Subcutaneous adipose tissue (tissue), 4 donors: ENCODE data around the gene ZNF527. TPM values are rescaled to one million over a fixed set of nuclear protein-coding genes. Genes with fewer than 3 reads are reported as not detected.

Experiments used
- total RNA-seq, 4 donors: library from RNA; depleted of rRNA; stranded (reverse); fragments of >200 nt; gene quantifications; one replicate each; pipeline ENCODE4 v1.1.0, GENCODE V29; 2016
- TF ChIP-seq, protein P1 (sequence below): fragments of 450-650 bp; IDR thresholded peaks from one replicate; pipeline ENCODE4 v1.5.1; 2016; ENCODE audit warnings: low read depth, mild to moderate bottlenecking, control low read depth, antibody characterized with exemption, moderate library complexity

Gene ZNF527
- total RNA-seq, 4 donors from 2014 or later = 4.2 to 6.3 (median 5.3) TPM

DNA sequence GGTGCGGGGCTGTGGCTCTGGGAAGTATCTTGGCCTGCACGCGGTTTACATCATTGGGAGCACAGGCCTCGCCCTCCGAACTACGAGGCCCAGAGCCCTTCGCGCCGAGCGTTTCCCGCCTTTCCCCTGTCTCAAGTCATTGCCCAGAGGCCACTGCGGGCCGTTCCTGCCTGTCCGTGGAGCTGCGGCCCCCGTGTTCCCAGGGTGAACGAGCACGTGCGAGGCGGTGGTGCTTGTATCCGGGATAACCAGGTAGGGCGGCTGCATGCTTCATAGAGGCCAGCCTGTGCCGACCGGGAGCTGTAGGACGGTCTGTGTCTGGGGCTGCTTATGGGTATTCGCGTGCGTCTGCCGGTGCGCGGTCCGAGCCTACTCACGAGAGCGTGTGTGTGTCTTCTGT is 32.5 kb downstream of the ZNF527 start:
- TF ChIP-seq, protein P1, sequence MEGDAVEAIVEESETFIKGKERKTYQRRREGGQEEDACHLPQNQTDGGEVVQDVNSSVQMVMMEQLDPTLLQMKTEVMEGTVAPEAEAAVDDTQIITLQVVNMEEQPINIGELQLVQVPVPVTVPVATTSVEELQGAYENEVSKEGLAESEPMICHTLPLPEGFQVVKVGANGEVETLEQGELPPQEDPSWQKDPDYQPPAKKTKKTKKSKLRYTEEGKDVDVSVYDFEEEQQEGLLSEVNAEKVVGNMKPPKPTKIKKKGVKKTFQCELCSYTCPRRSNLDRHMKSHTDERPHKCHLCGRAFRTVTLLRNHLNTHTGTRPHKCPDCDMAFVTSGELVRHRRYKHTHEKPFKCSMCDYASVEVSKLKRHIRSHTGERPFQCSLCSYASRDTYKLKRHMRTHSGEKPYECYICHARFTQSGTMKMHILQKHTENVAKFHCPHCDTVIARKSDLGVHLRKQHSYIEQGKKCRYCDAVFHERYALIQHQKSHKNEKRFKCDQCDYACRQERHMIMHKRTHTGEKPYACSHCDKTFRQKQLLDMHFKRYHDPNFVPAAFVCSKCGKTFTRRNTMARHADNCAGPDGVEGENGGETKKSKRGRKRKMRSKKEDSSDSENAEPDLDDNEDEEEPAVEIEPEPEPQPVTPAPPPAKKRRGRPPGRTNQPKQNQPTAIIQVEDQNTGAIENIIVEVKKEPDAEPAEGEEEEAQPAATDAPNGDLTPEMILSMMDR = no peak

DNA sequence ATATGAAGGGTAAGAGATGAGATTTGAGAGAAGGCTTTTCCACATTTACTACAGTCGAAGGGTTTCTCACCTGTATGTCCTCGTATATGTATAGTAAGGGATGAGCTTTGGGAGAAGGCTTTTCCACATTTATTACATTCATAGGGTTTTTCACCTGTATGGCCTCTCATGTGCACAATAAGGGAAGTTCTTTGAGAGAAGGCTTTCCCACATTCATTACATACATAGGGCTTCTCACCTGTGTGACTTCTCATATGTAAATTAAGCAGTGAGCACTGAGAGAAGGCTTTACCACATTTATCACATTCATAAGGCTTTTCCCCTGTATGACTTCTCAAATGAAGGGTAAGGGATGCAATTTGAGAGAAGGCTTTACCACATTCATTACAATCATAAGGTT is 41.8 kb downstream of the ZNF527 start:
- TF ChIP-seq, protein P1 = no peak

DNA sequence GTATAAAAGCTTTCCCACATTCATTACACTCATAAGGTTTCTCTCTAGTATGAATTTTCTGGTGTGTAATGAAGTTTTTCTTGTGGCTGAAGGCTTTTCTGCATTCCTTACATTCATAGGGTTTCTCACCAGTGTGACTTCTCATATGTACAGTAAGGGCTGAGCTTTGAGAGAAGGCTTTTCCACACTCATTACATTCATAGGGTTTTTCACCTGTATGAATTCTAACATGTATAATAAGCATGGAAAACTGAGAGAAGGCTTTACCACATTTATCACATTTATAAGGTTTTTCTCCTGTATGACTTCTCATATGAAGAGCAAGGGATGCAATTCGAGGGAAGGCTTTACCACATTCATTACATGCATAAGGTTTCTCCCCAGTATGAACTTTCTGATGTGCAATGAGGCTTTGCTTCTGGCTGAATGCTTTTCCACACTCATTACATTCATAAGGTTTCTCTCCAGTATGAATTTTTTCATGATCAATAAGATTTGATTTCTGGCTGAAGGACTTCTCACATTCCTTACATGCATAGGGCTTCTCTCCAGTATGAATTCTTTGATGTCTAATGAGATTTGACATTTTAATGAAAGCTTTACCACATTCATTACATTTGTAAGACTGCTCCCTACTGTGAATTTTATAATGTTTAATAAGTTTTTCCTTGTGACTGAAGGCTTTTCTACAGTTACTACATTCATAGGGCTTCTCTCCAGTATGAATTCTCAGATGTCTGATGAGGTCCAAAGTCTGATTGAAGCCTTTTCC is 42.6 kb downstream of the ZNF527 start:
- TF ChIP-seq, protein P1 = no peak

Other genes starting within 250 kb of the ZNF527 start
- 10 to 100 TPM in 2 of 4 donors, 1 to 10 TPM in 2; 1.9 to 14.8 (median 8.5) TPM for gene ZNF585A, start 198.4 kb upstream of the ZNF527 start, total RNA-seq
- gene ZNF585B, start 160.6 kb upstream of the ZNF527 start, total RNA-seq = 10 to 100 TPM; 11.6 to 17.5 (median 14.9) TPM
- 10 to 100 TPM in 1 of 4 donors, 1 to 10 TPM in 3; 6.8 to 10.7 (median 8.3) TPM for gene ZNF383, start 152.9 kb upstream of the ZNF527 start, total RNA-seq
- gene ZNF569, start 96.3 kb downstream of the ZNF527 start, total RNA-seq = 10 to 100 TPM in 1 of 4 donors, 1 to 10 TPM in 3; 4.7 to 13.9 (median 8.0) TPM
- 10 to 100 TPM in 1 of 4 donors, 1 to 10 TPM in 3; 6.4 to 13.2 (median 7.7) TPM for gene ZNF570, start 98.3 kb downstream of the ZNF527 start, total RNA-seq
- gene ZNF793, start 135.8 kb downstream of the ZNF527 start, total RNA-seq = 1 to 10 TPM in 2 of 4 donors, under 1 TPM in 2; 0.16 to 2.8 (median 1.1) TPM
- 1 to 10 TPM; 3.2 to 5.8 (median 4.1) TPM for gene ZNF571, start 223.7 kb downstream of the ZNF527 start, total RNA-seq
- gene ZNF540, start 223.8 kb downstream of the ZNF527 start, total RNA-seq = 1 to 10 TPM; 2.1 to 3.4 (median 2.8) TPM